AG04450 (cell line): Measurements from ENCODE around the gene VIPAS39. TPM values are rescaled to one million over a fixed set of nuclear protein-coding genes. Genes with fewer than 3 reads are reported as not detected.
"Not testable (repeated sequence)": the region's sequence is repeated elsewhere in the genome, so short reads cannot be mapped to it uniquely, and the experiment has no call there.

Source experiments
- CTCF ChIA-PET: fragments of 300-600, 350-600 bp; formaldehyde crosslinking; extraction: SDS; loops from one replicate; lab custom pipeline; 2022; ENCODE audit warnings: antibody characterized with exemption, inconsistent platforms; lab: Charles Lee
- POLR2A ChIA-PET: fragments of 350-600 bp; formaldehyde crosslinking; extraction: SDS; loops from one replicate; lab custom pipeline; 2021; ENCODE audit warnings: antibody characterized with exemption, inconsistent platforms; lab: Yijun Ruan, JAX
- DNase-seq: peaks from one replicate; pipeline ENCODE4 v3.0.0-alpha.2; 2011; ENCODE audit warnings: low read depth, low spot score
- H3K27ac ChIP-seq: one replicate; pipeline ENCODE4 v1.5.1; 2012; ENCODE audit warnings: low read depth, low read length, control low read depth
- H3K27me3 ChIP-seq: one replicate; pipeline ENCODE4 v1.6.0; 2012; ENCODE audit warnings: low read length; ENCODE audit not compliant: control insufficient read depth, insufficient read depth
- H3K4me3 ChIP-seq: 2 replicates; pipeline ENCODE4 v1.5.1; 2011; ENCODE audit warnings: mild to moderate bottlenecking, low read depth, low read length, control low read depth
- H3K9me3 ChIP-seq: 2 replicates; pipeline ENCODE4 v1.5.1; 2012; ENCODE audit warnings: low read length; ENCODE audit not compliant: control insufficient read depth, insufficient read depth
- polyA plus RNA-seq: library from polyadenylated mRNA; depleted of rRNA; stranded (reverse); fragments of >200 nt; gene quantifications from 2 replicates; pipeline ENCODE4 v1.2.3, GENCODE V29; 2011
- TF ChIP-seq, protein P1 (sequence below): IDR thresholded peaks from 2 replicates; pipeline ENCODE4 v1.5.1; 2011; ENCODE audit warnings: low read depth, low read length, control low read depth, inconsistent platforms

The VIPAS39 gene
- polyA plus RNA-seq, 1 experiment = 42.2 TPM

DNA sequence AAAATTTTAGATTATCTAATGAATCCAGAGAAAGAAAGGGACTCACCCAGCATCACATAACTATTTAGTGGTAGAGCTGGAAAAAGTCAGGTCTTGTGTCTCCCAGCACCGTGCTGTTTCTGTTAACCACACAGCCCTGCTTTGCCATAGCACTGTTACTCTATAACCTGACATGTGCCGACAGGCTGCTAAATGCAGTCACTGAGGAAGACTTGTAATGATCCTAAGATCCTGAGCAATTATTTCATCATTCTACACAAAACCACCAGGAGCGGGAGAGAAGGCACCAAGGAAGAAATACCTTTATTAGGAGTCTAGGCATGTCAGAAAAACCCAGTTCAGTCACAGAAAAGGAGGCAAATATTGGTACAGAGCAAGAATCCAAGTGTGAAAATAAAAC is 31.0 kb downstream of the VIPAS39 start:
- no peaks in the 10 kb centered on the region for H3K27me3 ChIP-seq
- H3K4me3 ChIP-seq = no peak overlapping the region
- TF ChIP-seq, protein P1, sequence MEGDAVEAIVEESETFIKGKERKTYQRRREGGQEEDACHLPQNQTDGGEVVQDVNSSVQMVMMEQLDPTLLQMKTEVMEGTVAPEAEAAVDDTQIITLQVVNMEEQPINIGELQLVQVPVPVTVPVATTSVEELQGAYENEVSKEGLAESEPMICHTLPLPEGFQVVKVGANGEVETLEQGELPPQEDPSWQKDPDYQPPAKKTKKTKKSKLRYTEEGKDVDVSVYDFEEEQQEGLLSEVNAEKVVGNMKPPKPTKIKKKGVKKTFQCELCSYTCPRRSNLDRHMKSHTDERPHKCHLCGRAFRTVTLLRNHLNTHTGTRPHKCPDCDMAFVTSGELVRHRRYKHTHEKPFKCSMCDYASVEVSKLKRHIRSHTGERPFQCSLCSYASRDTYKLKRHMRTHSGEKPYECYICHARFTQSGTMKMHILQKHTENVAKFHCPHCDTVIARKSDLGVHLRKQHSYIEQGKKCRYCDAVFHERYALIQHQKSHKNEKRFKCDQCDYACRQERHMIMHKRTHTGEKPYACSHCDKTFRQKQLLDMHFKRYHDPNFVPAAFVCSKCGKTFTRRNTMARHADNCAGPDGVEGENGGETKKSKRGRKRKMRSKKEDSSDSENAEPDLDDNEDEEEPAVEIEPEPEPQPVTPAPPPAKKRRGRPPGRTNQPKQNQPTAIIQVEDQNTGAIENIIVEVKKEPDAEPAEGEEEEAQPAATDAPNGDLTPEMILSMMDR = no peak
- H3K9me3 ChIP-seq = no peaks in the 10 kb centered on the region
- no peak overlapping the region for H3K27ac ChIP-seq
- POLR2A ChIA-PET = no interaction called here
- CTCF ChIA-PET = no interaction called here
- no peak for DNase-seq

DNA sequence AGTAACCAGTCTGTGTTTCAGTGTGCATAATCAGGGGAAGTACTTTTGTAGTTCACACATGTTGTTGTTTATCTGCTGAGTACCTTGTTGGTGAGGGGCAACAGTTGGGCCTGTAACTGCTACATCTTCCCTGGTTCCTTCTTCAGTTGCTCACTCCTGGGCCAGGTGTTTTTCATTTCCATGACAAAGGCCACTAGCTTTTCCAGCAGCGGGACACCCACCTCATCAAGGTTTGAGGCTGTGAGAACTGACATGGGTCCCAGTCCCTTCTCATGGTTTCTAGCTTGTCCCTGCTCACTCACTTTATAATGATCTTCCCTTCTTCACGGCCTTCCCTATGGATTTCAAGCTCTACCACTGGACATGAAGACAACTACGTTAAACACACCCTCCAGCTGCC is 32.5 kb downstream of the VIPAS39 start:
- ChIA-PET CTCF (interaction anchor here (0.6 kb wide), 1 partner anchor 88 kb away, joined by 9 read pairs; no protein-coding TSS in a partner anchor), POLR2A (no interaction called here)
- TF ChIP-seq, protein P1 = no peak
- Histone ChIP-seq H3K9me3 (no peaks in the 10 kb centered on the region), H3K4me3 (no peak overlapping the region), H3K27me3 (no peaks in the 10 kb centered on the region), H3K27ac (no peak overlapping the region)
- no peak for DNase-seq

DNA sequence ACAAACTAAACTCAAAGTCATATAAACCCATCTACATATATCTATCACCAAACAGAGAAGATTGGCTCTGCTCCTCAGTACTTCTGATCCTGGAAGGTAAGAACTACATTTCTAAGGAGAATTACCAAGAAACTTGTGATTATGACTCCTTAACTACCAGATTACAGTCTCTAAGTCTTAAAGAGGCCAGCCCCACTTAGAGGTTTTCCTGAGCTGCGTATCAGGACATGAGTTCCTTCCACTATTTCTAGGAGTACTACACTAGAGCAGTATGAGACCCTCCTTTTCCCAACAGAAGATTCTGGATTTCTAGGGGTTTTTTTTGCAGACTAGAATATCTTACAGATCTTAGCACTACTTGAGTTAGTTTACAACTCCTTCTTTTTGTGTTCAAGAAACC is 34.0 kb downstream of the VIPAS39 start, which contains the start of gene NOXRED1:
Gene NOXRED1 (minus strand): TSS at position 101 of the 400 bp plus-strand sequence. CDS start 634 bp downstream, outside the sequence.
- CTCF ChIA-PET = no interaction called here
- no peak within 1 kb of the TSS for H3K4me3 ChIP-seq
- peaks cover 8% of the 10 kb centered on the region for H3K9me3 ChIP-seq
- H3K27me3 ChIP-seq = no peaks in the 10 kb centered on the region
- POLR2A ChIA-PET = no interaction called here
- no peak for DNase-seq
- no peak within 1 kb of the TSS for H3K27ac ChIP-seq
- TF ChIP-seq, protein P1 = no peak

DNA sequence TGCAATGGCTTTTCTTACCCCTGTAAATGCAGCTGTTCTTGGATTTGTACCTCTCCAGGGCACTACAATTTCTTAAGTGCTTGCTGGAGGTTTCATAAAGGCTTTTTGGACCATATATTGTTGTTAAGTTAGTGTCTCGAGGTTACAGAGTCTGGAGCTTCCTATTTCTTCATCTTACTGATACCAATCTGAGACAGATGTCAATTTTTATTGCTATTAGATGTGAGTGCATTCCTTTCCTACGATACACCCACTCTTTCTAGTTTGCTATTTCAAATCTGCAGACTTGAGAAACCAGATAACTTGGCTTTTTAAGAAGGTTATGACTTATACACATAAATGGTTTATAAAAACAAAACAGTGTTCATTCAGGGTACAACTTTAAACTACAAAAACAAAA is 36.2 kb downstream of the VIPAS39 start:
- POLR2A ChIA-PET = no interaction called here
- Histone ChIP-seq H3K27ac (no peak overlapping the region), H3K4me3 (no peak overlapping the region), H3K27me3 (no peaks in the 10 kb centered on the region), H3K9me3 (peaks cover 8% of the 10 kb centered on the region)
- TF ChIP-seq, protein P1 = no peak
- DNase-seq = no peak
- CTCF ChIA-PET = no interaction called here

DNA sequence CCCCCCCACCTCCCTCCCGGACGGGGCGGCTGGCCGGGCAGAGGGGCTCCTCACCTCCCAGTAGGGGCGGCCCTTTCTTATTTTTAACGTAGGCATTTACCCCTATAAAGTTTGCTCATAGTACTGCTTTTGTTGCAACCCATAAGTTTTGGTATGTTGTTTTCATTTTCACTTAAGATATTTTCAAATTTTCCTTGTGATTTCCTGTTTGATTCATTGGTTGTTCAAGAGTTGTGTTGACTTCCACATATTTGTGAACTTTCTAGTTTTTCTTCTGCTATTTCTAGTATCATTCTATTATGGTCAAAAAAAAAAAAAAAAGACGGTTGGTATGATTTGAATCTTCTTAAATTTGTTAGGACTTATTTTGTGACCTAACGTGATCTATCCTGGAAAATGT is 40.6 kb downstream of the VIPAS39 start:
- Histone ChIP-seq H3K9me3 (peaks cover 8% of the 10 kb centered on the region), H3K27me3 (no peaks in the 10 kb centered on the region), H3K4me3 (no peak overlapping the region), H3K27ac (no peak overlapping the region)
- TF ChIP-seq, protein P1 = no peak
- POLR2A ChIA-PET = no interaction called here
- CTCF ChIA-PET = no interaction called here
- DNase-seq = no peak

DNA sequence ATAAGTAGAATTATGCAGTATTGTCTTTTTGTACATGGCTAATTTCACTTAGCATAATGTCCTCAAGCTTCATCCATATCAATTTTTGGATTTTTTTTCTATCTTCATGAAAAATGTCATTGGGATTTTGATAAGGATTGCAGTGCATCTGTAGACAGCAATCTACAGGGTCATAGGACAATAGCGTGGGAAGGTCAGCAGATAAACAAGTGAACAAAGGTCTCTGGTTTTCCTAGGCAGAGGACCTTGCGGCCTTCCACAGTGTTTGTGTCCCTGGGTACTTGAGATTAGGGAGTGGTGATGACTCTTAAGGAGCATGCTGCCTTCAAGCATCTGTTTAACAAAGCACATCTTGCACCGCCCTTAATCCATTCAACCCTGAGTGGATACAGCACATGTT is 41.3 kb downstream of the VIPAS39 start:
- DNase-seq, H3K27ac ChIP-seq, H3K27me3 ChIP-seq, H3K4me3 ChIP-seq, POLR2A ChIA-PET, H3K9me3 ChIP-seq, CTCF ChIA-PET: not testable (repeated sequence)

DNA sequence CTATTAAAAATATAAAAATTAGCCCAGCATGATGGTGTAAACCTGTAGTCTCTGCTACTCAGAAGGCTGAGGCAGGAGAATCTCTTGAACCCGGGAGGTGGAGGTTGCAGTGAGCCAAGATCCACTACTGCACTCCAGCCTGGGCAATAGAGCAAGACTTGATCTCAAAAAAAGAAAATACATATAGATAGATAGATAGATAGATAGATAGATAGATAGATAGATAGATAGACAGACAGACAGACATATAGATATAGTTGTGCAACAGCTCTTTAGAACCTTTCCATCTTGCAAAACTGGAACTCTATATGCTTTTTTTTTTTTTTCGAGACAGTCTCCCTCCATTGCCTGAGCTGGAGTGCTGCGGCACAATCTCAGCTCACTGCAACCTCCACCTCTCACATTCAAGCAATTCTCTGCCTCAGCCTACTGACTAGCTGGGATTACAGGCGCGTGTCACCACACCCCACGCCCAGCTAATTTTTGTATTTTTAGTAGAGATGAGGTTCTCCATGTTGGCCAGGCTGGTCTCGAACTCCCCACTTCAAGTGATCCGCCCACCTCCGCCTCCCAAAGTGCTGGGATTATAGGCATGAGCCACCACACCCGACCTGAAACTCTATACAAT is 41.9 kb downstream of the VIPAS39 start:
- POLR2A ChIA-PET, H3K9me3 ChIP-seq, H3K27me3 ChIP-seq, DNase-seq, H3K4me3 ChIP-seq, H3K27ac ChIP-seq: not testable (repeated sequence)
- CTCF ChIA-PET = interaction anchor here (0.7 kb wide), 1 partner anchor 94 kb away, joined by 3 read pairs; no protein-coding TSS in a partner anchor
